ENCODE data around the gene TNFSF13B. TPM values are rescaled to one million over a fixed set of nuclear protein-coding genes. Genes with fewer than 3 reads are reported as not detected.

TNFSF13B gene
- total and polyA plus RNA-seq, 7 donors, result 0.23 to 1.5 (median 0.80) TPM

GRCh38 chr13:108313382-108313781, 43.9 kb downstream of the TNFSF13B start:
- ATAC-seq (no peak), DNase-seq (no peak)
- no peaks in the 10 kb centered on the region for H3K36me3 ChIP-seq (ENCODE audit: insufficient read depth in 1 of 2, low read depth in 1 of 2)
- no peak overlapping the region for H3K27ac ChIP-seq
- 46 to 48% (median 48%) methylated on average over 3 of the region's 3 CpGs for WGBS, 3 donors
- H3K4me1 ChIP-seq, result no peaks in the 10 kb centered on the region
- H3K4me3 ChIP-seq, result no peak overlapping the region
- intact Hi-C loops (cut with DNase I), result no loop called here
- no peaks in the 10 kb centered on the region for H3K27me3 ChIP-seq (ENCODE audit: insufficient read depth in 3 of 3, low read length in 2 of 3)
- TF ChIP-seq CTCF (IDR thresholded peaks at IDR 0.05), result no peak
- H3K9me3 ChIP-seq, result no peaks in the 10 kb centered on the region

GRCh38 chr13:108315273-108315672, 45.8 kb downstream of the TNFSF13B start:
- WGBS, 3 donors, result 72 to 78% (median 75%) methylated on average over 5 of the region's 5 CpGs
- H3K27me3 ChIP-seq (ENCODE audit: insufficient read depth in 3 of 3, low read length in 2 of 3), result no peaks in the 10 kb centered on the region
- no peaks in the 10 kb centered on the region for H3K9me3 ChIP-seq
- H3K4me1 ChIP-seq, result no peaks in the 10 kb centered on the region
- intact Hi-C loops (cut with DNase I), result no loop called here
- no peak overlapping the region for H3K27ac ChIP-seq
- ATAC-seq, result no peak
- no peaks in the 10 kb centered on the region for H3K36me3 ChIP-seq (ENCODE audit: insufficient read depth in 1 of 2, low read depth in 1 of 2)
- no peak for DNase-seq
- no peak overlapping the region for H3K4me3 ChIP-seq
- no peak for TF ChIP-seq CTCF (IDR thresholded peaks at IDR 0.05)

GRCh38 chr13:108315991-108316390, 46.5 kb downstream of the TNFSF13B start:
- TF ChIP-seq CTCF (IDR thresholded peaks at IDR 0.05), result no peak
- no peaks in the 10 kb centered on the region for H3K4me1 ChIP-seq
- no peaks in the 10 kb centered on the region for H3K9me3 ChIP-seq
- intact Hi-C loops (cut with DNase I), result no loop called here
- H3K4me3 ChIP-seq, result no peak overlapping the region
- DNase-seq, result no peak
- H3K27ac ChIP-seq, result no peak overlapping the region
- WGBS, 3 donors, result 80 to 86% (median 81%) methylated on average over 3 of the region's 3 CpGs
- H3K36me3 ChIP-seq (ENCODE audit: insufficient read depth in 1 of 2, low read depth in 1 of 2), result no peaks in the 10 kb centered on the region
- ATAC-seq, result no peak
- H3K27me3 ChIP-seq (ENCODE audit: insufficient read depth in 3 of 3, low read length in 2 of 3), result no peaks in the 10 kb centered on the region

- ATAC-seq (no peak), DNase-seq (no peak)
- WGBS, 3 donors, result 70 to 78% (median 76%) methylated on average over 4 of the region's 4 CpGs
- no peak overlapping the region for H3K27ac ChIP-seq
- no peaks in the 10 kb centered on the region for H3K9me3 ChIP-seq
- no peaks in the 10 kb centered on the region for H3K36me3 ChIP-seq (ENCODE audit: insufficient read depth in 1 of 2, low read depth in 1 of 2)
- no peak for TF ChIP-seq CTCF (IDR thresholded peaks at IDR 0.05)
- H3K27me3 ChIP-seq (ENCODE audit: insufficient read depth in 3 of 3, low read length in 2 of 3), result no peaks in the 10 kb centered on the region
- no peak overlapping the region for H3K4me3 ChIP-seq
- no peaks in the 10 kb centered on the region for H3K4me1 ChIP-seq
- intact Hi-C loops (cut with DNase I), result no loop called here
These were observed 46.9 kb downstream of the TNFSF13B start for GRCh38 chr13:108316413-108316812.

DNA sequence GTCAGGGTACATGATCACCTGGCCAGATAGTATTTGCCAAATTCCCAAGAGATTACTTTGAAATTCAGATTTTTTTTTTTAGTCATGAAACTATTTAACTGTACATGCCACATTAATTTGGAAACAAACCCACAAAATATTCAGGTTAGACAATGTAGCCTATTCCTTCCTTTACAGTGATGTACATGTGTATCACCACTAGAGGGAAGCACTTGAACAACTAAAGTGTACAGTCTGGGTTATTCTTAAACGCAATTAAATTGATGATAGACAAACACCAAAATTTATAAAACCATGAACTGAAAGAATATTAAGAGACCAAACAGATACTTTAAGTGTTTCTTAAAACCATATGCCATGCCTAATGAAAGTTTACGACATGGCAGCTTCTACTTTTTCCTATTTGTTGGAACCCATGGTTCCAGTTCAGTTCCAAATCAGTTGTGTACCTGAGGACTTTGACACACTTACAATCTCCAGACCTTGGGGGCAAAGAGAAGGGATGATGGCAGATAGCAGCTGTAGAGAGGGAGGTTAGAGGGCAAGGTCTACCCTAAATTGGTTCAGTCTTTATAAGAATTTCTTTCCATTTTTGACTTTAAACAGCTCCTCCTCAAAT, 52.8 kb downstream of the TNFSF13B start:
- Histone ChIP-seq H3K9me3 (no peaks in the 10 kb centered on the region), H3K27me3 (ENCODE audit: insufficient read depth in 3 of 3, low read length in 2 of 3) (no peaks in the 10 kb centered on the region), H3K36me3 (ENCODE audit: insufficient read depth in 1 of 2, low read depth in 1 of 2) (no peaks in the 10 kb centered on the region), H3K4me3 (no peak overlapping the region), H3K4me1 (no peaks in the 10 kb centered on the region), H3K27ac (no peak overlapping the region)
- ATAC-seq (peak in 2 of 4 donors; percentile 53 to 65), DNase-seq (no peak)
- TF ChIP-seq CTCF (IDR thresholded peaks at IDR 0.05), result peak; percentile 73
- intact Hi-C loops (cut with DNase I), result loop anchor here (5.0 to 10.0 kb wide), 2 partner anchors 182 to 570 kb away; no protein-coding TSS in a partner anchor
- 19 to 27% (median 19%) methylated on average over 2 of the region's 2 CpGs for WGBS, 3 donors
